ENCODE data around the gene BST1.

DNA sequence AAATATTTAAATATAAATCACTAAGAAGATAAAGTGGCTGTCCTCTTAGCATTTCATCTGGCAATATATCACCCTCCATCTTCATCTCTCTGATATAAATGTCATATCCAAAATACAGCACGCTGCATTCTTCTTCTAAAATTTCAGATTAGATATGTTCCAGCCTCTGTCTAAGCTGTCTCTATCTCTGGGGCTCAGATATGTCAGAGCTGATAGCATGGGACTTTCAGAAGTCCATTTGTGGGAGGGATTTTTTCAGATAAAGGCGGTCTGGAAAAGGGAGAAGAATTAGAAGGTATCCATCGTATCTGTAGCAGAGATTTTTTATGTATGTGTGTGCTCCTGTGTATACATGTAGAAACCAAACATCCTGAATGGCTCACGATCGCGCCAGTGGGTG lies 50.2 kb downstream of the BST1 start:
- no peak for TF ChIP-seq POLR2A (IDR thresholded peaks at IDR 0.05)
- TF ChIP-seq, protein P1, sequence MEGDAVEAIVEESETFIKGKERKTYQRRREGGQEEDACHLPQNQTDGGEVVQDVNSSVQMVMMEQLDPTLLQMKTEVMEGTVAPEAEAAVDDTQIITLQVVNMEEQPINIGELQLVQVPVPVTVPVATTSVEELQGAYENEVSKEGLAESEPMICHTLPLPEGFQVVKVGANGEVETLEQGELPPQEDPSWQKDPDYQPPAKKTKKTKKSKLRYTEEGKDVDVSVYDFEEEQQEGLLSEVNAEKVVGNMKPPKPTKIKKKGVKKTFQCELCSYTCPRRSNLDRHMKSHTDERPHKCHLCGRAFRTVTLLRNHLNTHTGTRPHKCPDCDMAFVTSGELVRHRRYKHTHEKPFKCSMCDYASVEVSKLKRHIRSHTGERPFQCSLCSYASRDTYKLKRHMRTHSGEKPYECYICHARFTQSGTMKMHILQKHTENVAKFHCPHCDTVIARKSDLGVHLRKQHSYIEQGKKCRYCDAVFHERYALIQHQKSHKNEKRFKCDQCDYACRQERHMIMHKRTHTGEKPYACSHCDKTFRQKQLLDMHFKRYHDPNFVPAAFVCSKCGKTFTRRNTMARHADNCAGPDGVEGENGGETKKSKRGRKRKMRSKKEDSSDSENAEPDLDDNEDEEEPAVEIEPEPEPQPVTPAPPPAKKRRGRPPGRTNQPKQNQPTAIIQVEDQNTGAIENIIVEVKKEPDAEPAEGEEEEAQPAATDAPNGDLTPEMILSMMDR (IDR thresholded peaks at IDR 0.05): no peak
